MM.1S (cell line): ENCODE results near the gene NEMF.

ENCODE experiments used
- CTCF ChIP-seq: fragments of 300-600 bp; sonication (generic); IDR thresholded peaks from 2 replicates; pipeline ENCODE4 v1.5.1; 2016; ENCODE audit warnings: antibody characterized with exemption, low read length, mixed read lengths
- EZH2 ChIP-seq: fragments of 300-600 bp; sonication (generic); optimal IDR thresholded peaks from 2 replicates; pipeline ENCODE3; 2017; ENCODE audit warnings: low read depth, mild to moderate bottlenecking, antibody characterized with exemption, low read length, mixed read lengths

DNA sequence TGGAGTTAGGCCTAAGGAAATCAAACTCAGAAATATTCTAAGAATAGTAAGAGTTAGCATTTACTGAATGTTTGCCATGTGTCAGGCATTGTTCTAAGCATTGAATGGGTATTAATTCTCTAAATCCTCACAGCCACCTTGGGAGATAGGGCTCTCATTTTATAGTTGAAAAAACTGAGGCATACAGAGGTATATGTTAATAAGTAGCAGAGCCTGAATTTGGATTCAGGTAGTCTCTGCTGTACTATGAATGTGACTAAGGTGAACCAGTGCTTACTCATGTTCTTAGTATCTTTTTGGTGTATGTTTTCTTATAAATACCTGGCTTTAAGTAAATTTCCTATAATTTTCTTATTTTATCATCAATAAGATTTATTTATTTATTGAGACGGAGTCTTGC, 48.4 kb upstream of the NEMF start:
- TF ChIP-seq CTCF (no peak), EZH2 (no peak)
